SK-N-SH (cell line): Measurements from ENCODE around the gene SLC2A14.

ENCODE experiments used
- CTCF ChIP-seq: fragments of 200-600 bp; sonication (generic); IDR thresholded peaks from 2 replicates; pipeline ENCODE4 v1.6.1; 2017; ENCODE audit warnings: antibody characterized with exemption, mild to moderate bottlenecking, moderate library complexity
- RAD21 ChIP-seq: IDR thresholded peaks from 2 replicates; pipeline ENCODE4 v1.6.1; 2012; ENCODE audit warnings: mild to moderate bottlenecking, low read length
- SMC3 ChIP-seq: IDR thresholded peaks from 2 replicates; pipeline ENCODE4 v1.6.1; 2012; ENCODE audit warnings: low read depth, low read length, improper control_type of control experiment

- no peak for TF ChIP-seq SMC3
- no peak for TF ChIP-seq RAD21
- TF ChIP-seq CTCF, result no peak
Measured at GRCh38 chr12:7892186-7892980, 19.7 kb upstream of the SLC2A14 start.
